K562 (cell line): ENCODE measurements around the gene NLRP6. TPM values are rescaled to one million over a fixed set of nuclear protein-coding genes. Genes with fewer than 3 reads are reported as not detected.
A peak's percentile ranks its signal among the peaks of the same experiment; 100 is the strongest.

Source experiments
- ATAC-seq: fragments of 200-7000 bp; cut with Tn5 transposase; 3 replicates; pipeline ENCODE4 v1.9.1; 2020; ENCODE audit warnings: moderate library complexity
- BruUV-seq: library from RNA; stranded (reverse); fragments of 400-500 nt; replicated peaks from 2 replicates; lab custom pipeline; 2021; lab: Mats Ljungman, UMichigan
- CTCF ChIA-PET: fragments of 300-600 bp; formaldehyde crosslinking; extraction: SDS; loops from one replicate; lab custom pipeline; 2021; ENCODE audit warnings: low intra/inter-chr PET ratio; lab: Yijun Ruan, JAX
- POLR2A ChIA-PET: fragments of 300-600, 350-650 bp; sonication (Branson Sonifier 250); formaldehyde crosslinking; extraction: SDS; loops from one replicate; lab custom pipeline; 2021; ENCODE audit warnings: antibody characterized with exemption, inconsistent platforms; lab: Yijun Ruan, JAX
- DNase-seq, 4 experiments: peaks; one replicate each; pipeline versions ENCODE4 v3.0.0 to v3.0.0-alpha.2; 2011 to 2018; ENCODE audit warnings: low spot score in 3 of 4, mixed read lengths in 3 of 4; ENCODE audit errors: extremely low read depth in 1 of 4
- FAIRE-seq: peaks from 2 replicates; lab custom pipeline; 2011; peaks lifted over from hg19 to GRCh38; lab: Jason Lieb, UNC
- H2AFZ ChIP-seq: 2 replicates; pipeline ENCODE4 v1.6.0; 2011; ENCODE audit warnings: low read depth, low read length, control low read depth, inconsistent platforms
- H3K27ac ChIP-seq: fragments of 200-600 bp; 3 replicates; pipeline ENCODE4 v1.8.0; 2011; ENCODE audit warnings: low read depth, mild to moderate bottlenecking, control low read depth, inconsistent platforms, low read length, moderate library complexity, mixed read lengths; ENCODE audit errors: extremely low read depth
- H3K27me3 ChIP-seq, 2 experiments: fragments of 300-600 bp in 1 of 2; 2 replicates in 1 of 2; 3 replicates in 1 of 2; pipeline versions ENCODE4 v1.6.0 to v1.8.0; 2011; ENCODE audit warnings: inconsistent platforms in 2 of 2, low read length in 2 of 2, mild to moderate bottlenecking in 1 of 2, mixed read lengths in 1 of 2, moderate library complexity in 1 of 2; ENCODE audit not compliant: control insufficient read depth in 2 of 2, insufficient read depth in 2 of 2
- H3K36me3 ChIP-seq: fragments of 300-600 bp; 3 replicates; pipeline ENCODE4 v1.8.0; 2011; ENCODE audit warnings: mild to moderate bottlenecking, low read length, inconsistent platforms; ENCODE audit not compliant: control insufficient read depth, insufficient read depth
- H3K4me1 ChIP-seq, 2 experiments: fragments of 200-600 bp in 1 of 2; replicated peaks in 1 of 2; 2 replicates in 1 of 2; 3 replicates in 1 of 2; pipeline versions ENCODE4 v1.5.1 to v1.8.0; 2011; ENCODE audit warnings: inconsistent platforms in 2 of 2, low read length in 2 of 2, mild to moderate bottlenecking in 1 of 2, mixed read lengths in 1 of 2, moderate library complexity in 1 of 2; ENCODE audit not compliant: control insufficient read depth in 2 of 2, insufficient read depth in 2 of 2
- H3K4me2 ChIP-seq: 2 replicates; pipeline ENCODE4 v1.6.1; 2011; ENCODE audit warnings: low read length, control low read depth, inconsistent platforms, mixed read lengths; ENCODE audit not compliant: insufficient read depth
- H3K4me3 ChIP-seq: fragments of 200-600 bp; sonication (generic), shearing (Covaris generic); 2 replicates; pipeline ENCODE4 v1.5.1; 2016; ENCODE audit warnings: control low read depth, inconsistent platforms
- H3K79me2 ChIP-seq: fragments of 200-600 bp; 3 replicates; pipeline ENCODE4 v1.8.0; 2011; ENCODE audit warnings: low read length, inconsistent platforms; ENCODE audit not compliant: control insufficient read depth, insufficient read depth
- H3K9ac ChIP-seq, 2 experiments: 2 replicates each; pipeline versions ENCODE4 v1.6.0 to v1.6.1; 2011; ENCODE audit warnings: low read depth in 2 of 2, low read length in 2 of 2, control low read depth in 1 of 2, inconsistent platforms in 1 of 2, mild to moderate bottlenecking in 1 of 2, mixed read lengths in 1 of 2; ENCODE audit not compliant: insufficient read depth in 1 of 2
- H3K9me1 ChIP-seq: one replicate; pipeline ENCODE4 v1.6.0; 2011; ENCODE audit warnings: inconsistent platforms, mild to moderate bottlenecking, low read length, moderate library complexity; ENCODE audit not compliant: control insufficient read depth, insufficient read depth
- H3K9me3 ChIP-seq: replicated peaks from 2 replicates; pipeline ENCODE4 v1.5.1; 2011; ENCODE audit warnings: low read depth, low read length, inconsistent platforms; ENCODE audit not compliant: control insufficient read depth, insufficient read depth
- H4K20me1 ChIP-seq: replicated peaks from 2 replicates; pipeline ENCODE4 v1.6.1; 2011; ENCODE audit warnings: low read length, inconsistent platforms, mixed read lengths; ENCODE audit not compliant: control insufficient read depth, insufficient read depth
- HSF4 ChIP-seq: fragments of 250-450 bp; sonication (Bioruptor Pico); IDR thresholded peaks from 2 replicates; pipeline ENCODE4 v2.1.2; 2022; ENCODE audit warnings: mild to moderate bottlenecking, moderate library complexity, borderline replicate concordance
- KDM5B ChIP-seq: fragments of 200-600 bp; sonication (generic); IDR thresholded peaks from 2 replicates; pipeline ENCODE4 v1.6.1; 2012; ENCODE audit warnings: low read depth, mild to moderate bottlenecking, moderate library complexity, low read length, control low read depth, inconsistent platforms; ENCODE audit not compliant: insufficient replicate concordance
- KLF6 ChIP-seq: fragments of 250-450 bp; sonication (Bioruptor Pico); IDR thresholded peaks from 2 replicates; pipeline ENCODE4 v1.4.0; 2020; ENCODE audit warnings: mild to moderate bottlenecking, moderate library complexity, borderline replicate concordance
- MCM2 ChIP-seq: fragments of 450-650 bp; IDR thresholded peaks from 2 replicates; pipeline ENCODE4 v1.6.1; 2017; ENCODE audit warnings: low read depth, mild to moderate bottlenecking
- PCBP2 ChIP-seq: fragments of 200-400 bp; formaldehyde crosslinking; IDR thresholded peaks from 2 replicates; pipeline ENCODE4 v1.6.1; 2018; ENCODE audit warnings: low read length, low read depth, mild to moderate bottlenecking, moderate library complexity; ENCODE audit not compliant: poor library complexity, severe bottlenecking
- POLR2G ChIP-seq: fragments of 200-400 bp; formaldehyde crosslinking; IDR thresholded peaks from 2 replicates; pipeline ENCODE4 v1.6.1; 2017; ENCODE audit warnings: low read depth, mild to moderate bottlenecking, antibody characterized with exemption, low read length, moderate library complexity
- PTBP1 ChIP-seq: fragments of 200-400 bp; formaldehyde crosslinking; IDR thresholded peaks from 2 replicates; pipeline ENCODE4 v1.6.1; 2017; ENCODE audit warnings: low read depth, low read length
- RBFOX2 ChIP-seq: fragments of 200-400 bp; formaldehyde crosslinking; IDR thresholded peaks from 2 replicates; pipeline ENCODE4 v1.6.1; 2017; ENCODE audit warnings: low read depth, mild to moderate bottlenecking, low read length, moderate library complexity
- RBM22 ChIP-seq: fragments of 200-400 bp; formaldehyde crosslinking; IDR thresholded peaks from 2 replicates; pipeline ENCODE4 v1.6.1; 2018; ENCODE audit warnings: low read length, low read depth; ENCODE audit not compliant: poor library complexity, severe bottlenecking
- SMARCE1 ChIP-seq: fragments of 450-650 bp; IDR thresholded peaks from 2 replicates; pipeline ENCODE4 v1.7.1; 2016; ENCODE audit warnings: mild to moderate bottlenecking
- WHSC1 ChIP-seq: IDR thresholded peaks from one replicate; pipeline ENCODE4 v1.6.1; 2012; ENCODE audit warnings: low read length, control low read depth, inconsistent platforms
- ZNF551 ChIP-seq: fragments of 250-450 bp; sonication (Bioruptor Pico); IDR thresholded peaks from 2 replicates; pipeline ENCODE4 v1.5.0; 2021; ENCODE audit warnings: mild to moderate bottlenecking, moderate library complexity
- ZNF764 ChIP-seq: fragments of 250-450 bp; sonication (Bioruptor Pico); IDR thresholded peaks from 2 replicates; pipeline ENCODE4 v1.4.0; 2020; ENCODE audit warnings: low read depth, mild to moderate bottlenecking, moderate library complexity
- WGBS: fragments of 100-300 bp; shearing (Covaris generic); methylation state at CpG from one replicate; pipeline ENCODE4 v1.1.6; 2016; ENCODE audit warnings: low coverage, mixed read lengths; ENCODE audit not compliant: insufficient coverage; ENCODE audit errors: missing lambda C conversion rate; 5-methylcytosine and 5-hydroxymethylcytosine counted together
- in situ Hi-C: fragments of 300-500 bp; cut with MboI; formaldehyde crosslinking; loops from 4 replicates; pipeline ENCODE4 v1.15.0; 2018; ENCODE audit warnings: inconsistent platforms, mixed read lengths
- intact Hi-C: fragments of 100-400 bp; cut with micrococcal nuclease; formaldehyde crosslinking; loops from 2 replicates; pipeline ENCODE4 v1.14.2; 2022
- polyA plus RNA-seq, 8 experiments: library from polyadenylated mRNA; depleted of rRNA in 4 of 8; stranded (reverse) in 5 of 8; unstranded in 3 of 8; fragments of >200 nt; fragmentation: Nextera tagmentation in 2 of 8; fragmentation: Illumina TruSeq in 1 of 8; extraction: Ambion mirVana in 2 of 8; extraction: Trizol in 1 of 8; gene quantifications; 2 replicates each; pipeline versions ENCODE4 v1.2.1 to v1.2.3, GENCODE V29; 2011 to 2014; ENCODE audit warnings: inconsistent platforms in 1 of 8, missing spikeins in 1 of 8
- total RNA-seq, 7 experiments: library from RNA; depleted of rRNA in 6 of 7; stranded (reverse); fragments of >200 nt in 6 of 7; fragmentation: Illumina TruSeq in 2 of 7; extraction: Trizol in 2 of 7; gene quantifications; 2 replicates each; pipeline versions ENCODE4 v1.2.1 to v1.2.3, GENCODE V29; 2011 to 2021; ENCODE audit warnings: low replicate concordance in 1 of 7
- TF ChIP-seq, protein P1 (sequence below): sonication (generic); formaldehyde crosslinking; IDR thresholded peaks from 2 replicates; pipeline ENCODE4 v1.8.1; 2023; ENCODE audit warnings: missing genetic modification reagents, mild to moderate bottlenecking, borderline replicate concordance

NLRP6 gene
- total and polyA plus RNA-seq, 9 of the 15 experiments (the other 6 are each of a cell fraction or from before 2014, with no cell fraction given), result 0.03 to 0.18 (median 0.15) TPM; not detected in 5

DNA sequence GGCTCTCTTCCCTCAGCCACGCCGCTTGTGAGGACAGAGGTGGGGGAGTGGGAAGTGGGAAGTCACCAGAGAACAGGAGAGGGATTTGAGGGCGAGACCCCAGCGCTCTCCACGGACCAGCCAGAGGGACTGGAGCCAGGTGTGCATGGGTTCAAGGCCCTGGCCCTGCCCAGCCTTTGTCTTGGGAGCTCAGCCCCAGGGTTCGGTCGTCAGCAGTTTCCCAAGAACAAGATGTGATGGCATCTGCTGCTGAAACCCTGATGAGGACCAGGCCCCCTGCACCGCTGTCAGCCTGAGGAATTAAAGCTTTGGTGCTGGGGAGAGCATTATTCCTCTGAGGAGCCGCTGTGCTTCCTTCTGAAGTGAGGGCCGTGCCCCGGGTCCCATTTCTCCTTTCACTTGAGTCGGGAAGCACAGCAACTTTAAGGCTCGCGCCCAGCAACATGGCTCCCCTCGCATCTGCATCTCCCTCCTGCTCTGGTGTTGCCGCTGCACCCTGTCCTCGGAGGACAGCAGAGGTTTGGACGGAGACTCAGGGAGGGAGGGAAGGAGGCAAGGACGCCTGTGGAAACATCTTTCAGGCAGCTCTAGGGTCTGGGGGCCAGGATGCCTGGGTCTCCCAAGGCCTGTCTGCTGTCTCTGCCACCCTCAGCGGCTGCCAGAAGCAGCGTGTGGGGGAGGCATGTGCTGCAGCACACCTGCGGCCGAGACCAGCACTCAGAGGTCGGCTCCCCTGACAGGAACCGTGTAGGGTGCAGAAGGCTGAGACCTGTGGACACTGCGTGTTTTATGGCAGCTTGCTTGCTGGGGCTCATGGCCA is 17.4 kb downstream of the NLRP6 start (continued):
- TF ChIP-seq MCM2, result no peak
- TF ChIP-seq ZNF551 (CRISPR knock-in tag), result no peak
- no peak for TF ChIP-seq HSF4 (CRISPR knock-in tag)
- no peak for TF ChIP-seq ZNF764 (CRISPR knock-in tag)
- no peak for TF ChIP-seq KLF6

GRCh38 chr11:296171-297050 is 18.2 kb downstream of the NLRP6 start:
- Histone ChIP-seq H3K36me3 (peaks cover 42% of the 10 kb centered on the region; the same call in 2 of the 3 replicates), H3K4me3 (no peak overlapping the region), H2AFZ (no peak overlapping the region), H3K4me2 (no peak overlapping the region), H3K9me3 (no peaks in the 10 kb centered on the region), H3K27me3 (no peaks in the 10 kb centered on the region), H3K4me1 (peaks cover 19 to 85% of the 10 kb centered on the region in 2 experiments), H3K9me1 (no peaks in the 10 kb centered on the region), H4K20me1 (no peaks in the 10 kb centered on the region), H3K27ac (no peak overlapping the region), H3K9ac (peak overlapping the region in 1 of 2 experiments; percentile 81; a peak in 2 of 4 replicates), H3K79me2 (no peaks in the 10 kb centered on the region)
- DNase-seq (no peak), ATAC-seq (no peak), FAIRE-seq (no peak)
- TF ChIP-seq RBFOX2 (peak; percentile 52), POLR2G (peak; percentile 63), RBM22 (peak; percentile 14), KDM5B (peak; percentile 17), PCBP2 (no peak), PTBP1 (no peak), SMARCE1 (no peak), WHSC1 (no peak)
- TF ChIP-seq, protein P1, sequence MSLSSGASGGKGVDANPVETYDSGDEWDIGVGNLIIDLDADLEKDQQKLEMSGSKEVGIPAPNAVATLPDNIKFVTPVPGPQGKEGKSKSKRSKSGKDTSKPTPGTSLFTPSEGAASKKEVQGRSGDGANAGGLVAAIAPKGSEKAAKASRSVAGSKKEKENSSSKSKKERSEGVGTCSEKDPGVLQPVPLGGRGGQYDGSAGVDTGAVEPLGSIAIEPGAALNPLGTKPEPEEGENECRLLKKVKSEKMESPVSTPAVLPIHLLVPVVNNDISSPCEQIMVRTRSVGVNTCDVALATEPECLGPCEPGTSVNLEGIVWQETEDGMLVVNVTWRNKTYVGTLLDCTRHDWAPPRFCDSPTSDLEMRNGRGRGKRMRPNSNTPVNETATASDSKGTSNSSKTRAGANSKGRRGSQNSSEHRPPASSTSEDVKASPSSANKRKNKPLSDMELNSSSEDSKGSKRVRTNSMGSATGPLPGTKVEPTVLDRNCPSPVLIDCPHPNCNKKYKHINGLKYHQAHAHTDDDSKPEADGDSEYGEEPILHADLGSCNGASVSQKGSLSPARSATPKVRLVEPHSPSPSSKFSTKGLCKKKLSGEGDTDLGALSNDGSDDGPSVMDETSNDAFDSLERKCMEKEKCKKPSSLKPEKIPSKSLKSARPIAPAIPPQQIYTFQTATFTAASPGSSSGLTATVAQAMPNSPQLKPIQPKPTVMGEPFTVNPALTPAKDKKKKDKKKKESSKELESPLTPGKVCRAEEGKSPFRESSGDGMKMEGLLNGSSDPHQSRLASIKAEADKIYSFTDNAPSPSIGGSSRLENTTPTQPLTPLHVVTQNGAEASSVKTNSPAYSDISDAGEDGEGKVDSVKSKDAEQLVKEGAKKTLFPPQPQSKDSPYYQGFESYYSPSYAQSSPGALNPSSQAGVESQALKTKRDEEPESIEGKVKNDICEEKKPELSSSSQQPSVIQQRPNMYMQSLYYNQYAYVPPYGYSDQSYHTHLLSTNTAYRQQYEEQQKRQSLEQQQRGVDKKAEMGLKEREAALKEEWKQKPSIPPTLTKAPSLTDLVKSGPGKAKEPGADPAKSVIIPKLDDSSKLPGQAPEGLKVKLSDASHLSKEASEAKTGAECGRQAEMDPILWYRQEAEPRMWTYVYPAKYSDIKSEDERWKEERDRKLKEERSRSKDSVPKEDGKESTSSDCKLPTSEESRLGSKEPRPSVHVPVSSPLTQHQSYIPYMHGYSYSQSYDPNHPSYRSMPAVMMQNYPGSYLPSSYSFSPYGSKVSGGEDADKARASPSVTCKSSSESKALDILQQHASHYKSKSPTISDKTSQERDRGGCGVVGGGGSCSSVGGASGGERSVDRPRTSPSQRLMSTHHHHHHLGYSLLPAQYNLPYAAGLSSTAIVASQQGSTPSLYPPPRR (CRISPR knock-in tag), result no peak
- intact Hi-C loops, result no loop called here
- ChIA-PET CTCF (no interaction called here), POLR2A (interaction anchor here (0.6 to 0.7 kb wide), 2 partner anchors 8 to 87 kb away, joined by 3 to 4 read pairs; no protein-coding TSS in a partner anchor)
- no TSS peak for BruUV-seq
- WGBS, result 80% methylated on average over 28 of the region's 35 CpGs
- in situ Hi-C loops, result no loop called here
